ENCODE measurements around the gene TECPR1. TPM values are rescaled to one million over a fixed set of nuclear protein-coding genes. Genes with fewer than 3 reads are reported as not detected.
"Not testable (repeated sequence)": the region's sequence is repeated elsewhere in the genome, so short reads cannot be mapped to it uniquely, and the experiment has no call there.

Gene TECPR1
- total RNA-seq, 1 donor from 2014 or later: 50.1 TPM

- DNase-seq: peak; percentile 34
- H3K9me3 ChIP-seq: no peaks in the 10 kb centered on the region
- no peak overlapping the region for H3K4me3 ChIP-seq
- no peaks in the 10 kb centered on the region for H3K4me1 ChIP-seq
- no peak overlapping the region for H3K27ac ChIP-seq
- H3K27me3 ChIP-seq (ENCODE audit: low read depth): no peaks in the 10 kb centered on the region
- intact Hi-C loops (cut with DNase I): no loop called here
- ATAC-seq: no peak
- TF ChIP-seq CTCF (IDR thresholded peaks at IDR 0.05): no peak
- peaks cover 81% of the 10 kb centered on the region for H3K36me3 ChIP-seq
Observed at GRCh38 chr7:98223898-98224700, 27.9 kb downstream of the TECPR1 start.

- Histone ChIP-seq H3K27me3 (ENCODE audit: low read depth) (no peaks in the 10 kb centered on the region), H3K36me3 (peaks cover 74% of the 10 kb centered on the region), H3K4me1 (no peaks in the 10 kb centered on the region), H3K9me3 (no peaks in the 10 kb centered on the region), H3K4me3 (no peak overlapping the region), H3K27ac (no peak overlapping the region)
- TF ChIP-seq CTCF (IDR thresholded peaks at IDR 0.05): no peak
- ATAC-seq (no peak), DNase-seq (peak; percentile 20)
- intact Hi-C loops (cut with DNase I): no loop called here
Observed at GRCh38 chr7:98223351-98223897, 28.6 kb downstream of the TECPR1 start.

GRCh38 chr7:98222533-98223195 lies 29.4 kb downstream of the TECPR1 start:
- Histone ChIP-seq H3K4me3 (no peak overlapping the region), H3K27me3 (ENCODE audit: low read depth) (no peaks in the 10 kb centered on the region), H3K27ac (no peak overlapping the region), H3K36me3 (peaks cover 72% of the 10 kb centered on the region), H3K4me1 (no peaks in the 10 kb centered on the region), H3K9me3 (no peaks in the 10 kb centered on the region)
- ATAC-seq: no peak
- DNase-seq: peak; percentile 38
- intact Hi-C loops (cut with DNase I): no loop called here
- TF ChIP-seq CTCF (IDR thresholded peaks at IDR 0.05): no peak

- no peak overlapping the region for H3K27ac ChIP-seq
- no peaks in the 10 kb centered on the region for H3K9me3 ChIP-seq
- H3K4me1 ChIP-seq: no peaks in the 10 kb centered on the region
- H3K27me3 ChIP-seq (ENCODE audit: low read depth): no peaks in the 10 kb centered on the region
- TF ChIP-seq CTCF (IDR thresholded peaks at IDR 0.05): no peak
- intact Hi-C loops (cut with DNase I): no loop called here
- no peak overlapping the region for H3K4me3 ChIP-seq
- DNase-seq: peak; percentile 44
- ATAC-seq: no peak
- H3K36me3 ChIP-seq: peaks cover 72% of the 10 kb centered on the region
Observed at GRCh38 chr7:98221611-98222532, 30.2 kb downstream of the TECPR1 start.

- H3K4me3 ChIP-seq; H3K27me3 ChIP-seq (ENCODE audit: low read depth); intact Hi-C loops (cut with DNase I); ATAC-seq; H3K4me1 ChIP-seq; H3K9me3 ChIP-seq; H3K27ac ChIP-seq: not testable (repeated sequence)
- H3K36me3 ChIP-seq: peaks cover 65% of the 10 kb centered on the region
- DNase-seq: peak; percentile 11
Observed at GRCh38 chr7:98219382-98219781, 32.6 kb downstream of the TECPR1 start.
